HG03139 (cell line): ENCODE measurements around the gene ZNF431.
"Not testable (repeated sequence)": the region's sequence is repeated elsewhere in the genome, so short reads cannot be mapped to it uniquely, and the experiment has no call there.

Experiments
- ATAC-seq: cut with Tn5 transposase; IDR thresholded peaks from one replicate; pipeline ENCODE4 v1.9.1; 2021; ENCODE audit not compliant: unreplicated experiment

Gene ZNF431

DNA sequence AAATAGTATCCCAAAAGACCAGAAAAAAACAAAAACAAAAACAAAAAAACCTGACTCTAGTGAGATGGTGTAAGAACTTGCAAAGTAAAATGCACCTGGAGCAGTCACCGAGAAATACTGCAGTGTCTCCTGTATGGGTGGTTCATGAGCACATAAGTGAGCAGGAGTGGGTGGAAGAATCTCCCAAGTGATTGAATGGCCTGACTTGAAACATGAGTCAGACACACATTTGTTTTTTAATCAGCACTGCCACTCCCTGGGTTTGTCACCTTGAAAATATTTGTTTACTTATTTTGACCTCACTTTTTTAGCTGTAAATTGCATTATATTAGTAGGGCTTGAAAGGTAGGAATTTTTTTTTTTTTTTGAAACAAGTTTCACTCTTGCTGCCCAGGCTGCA lies 2.0 kb downstream of the ZNF431 start:
- ATAC-seq, result no peak

DNA sequence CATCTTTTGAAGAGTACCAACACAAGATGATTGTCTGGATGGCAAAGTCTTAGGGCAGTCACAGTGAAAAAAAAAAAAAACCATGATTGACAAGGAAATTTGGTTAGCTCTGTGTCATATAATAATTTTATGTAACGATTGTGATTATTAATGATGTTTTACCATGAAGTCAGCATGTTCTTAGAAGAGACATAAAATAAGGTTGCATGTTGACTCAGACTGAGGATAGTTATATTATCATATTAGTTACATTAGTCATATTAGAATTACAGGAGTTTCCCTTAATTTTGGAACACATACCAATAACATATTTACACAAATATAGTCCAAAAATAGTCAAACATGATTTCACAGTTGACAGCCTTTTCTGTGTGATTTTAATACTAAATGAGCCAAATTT lies 5.7 kb downstream of the ZNF431 start:
- no peak for ATAC-seq

DNA sequence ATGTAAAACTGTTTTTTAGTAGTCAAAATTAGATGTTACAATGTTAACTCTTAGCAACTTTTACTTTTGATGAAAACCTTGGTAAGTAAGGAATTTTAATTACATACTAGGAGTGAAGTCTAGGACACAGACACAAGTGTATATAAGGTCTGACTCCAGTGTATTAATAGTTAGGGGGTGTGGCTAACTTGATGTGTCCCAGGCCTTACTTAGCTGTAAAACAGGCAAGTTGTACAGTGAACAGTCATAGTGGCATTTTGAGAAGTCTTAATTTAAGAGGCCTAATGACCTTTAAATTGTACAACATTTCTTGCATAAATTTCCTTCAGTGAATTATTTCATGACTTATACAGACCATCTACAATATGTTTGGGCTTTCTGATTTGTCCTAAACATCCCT lies 6.8 kb downstream of the ZNF431 start:
- ATAC-seq, result no peak

DNA sequence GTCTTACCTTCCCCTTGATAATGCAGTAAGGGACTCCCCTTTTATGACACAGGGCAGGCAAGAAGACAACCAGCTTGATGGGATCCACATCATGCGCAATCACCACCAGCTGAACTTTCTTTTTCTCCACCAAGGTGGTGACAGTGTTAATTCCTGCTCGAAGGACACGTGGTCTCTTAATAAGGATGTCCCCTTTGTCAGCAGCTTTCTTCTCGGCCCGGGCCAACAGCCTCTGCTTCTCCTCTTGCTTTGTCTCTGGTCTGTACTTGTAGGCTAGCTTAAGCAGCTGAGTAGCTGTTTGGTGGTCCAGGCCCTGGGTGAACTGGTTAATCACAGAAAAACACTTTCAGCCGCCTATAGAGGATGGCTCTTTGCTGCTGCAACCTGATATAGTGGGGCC lies 8.0 kb downstream of the ZNF431 start:
- ATAC-seq, result no peak

DNA sequence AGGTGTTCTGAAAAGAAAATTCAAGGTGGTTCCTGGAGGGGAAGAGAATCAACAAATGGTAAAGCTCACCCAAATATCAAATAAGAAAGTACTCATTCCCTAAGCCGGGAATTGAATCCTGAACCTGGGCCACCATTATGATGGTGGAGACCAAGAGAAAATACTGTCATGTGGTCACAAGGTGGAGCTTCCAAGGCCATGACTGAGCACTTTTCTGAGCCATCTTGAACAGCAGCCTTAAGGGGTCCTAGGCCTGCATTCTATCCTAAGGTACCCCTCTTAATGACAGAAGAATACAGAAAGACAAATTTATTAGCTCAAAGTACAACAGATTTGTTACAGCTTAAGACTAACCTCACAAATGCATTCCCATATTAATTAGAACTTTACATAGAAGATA lies 9.6 kb downstream of the ZNF431 start:
- no peak for ATAC-seq

DNA sequence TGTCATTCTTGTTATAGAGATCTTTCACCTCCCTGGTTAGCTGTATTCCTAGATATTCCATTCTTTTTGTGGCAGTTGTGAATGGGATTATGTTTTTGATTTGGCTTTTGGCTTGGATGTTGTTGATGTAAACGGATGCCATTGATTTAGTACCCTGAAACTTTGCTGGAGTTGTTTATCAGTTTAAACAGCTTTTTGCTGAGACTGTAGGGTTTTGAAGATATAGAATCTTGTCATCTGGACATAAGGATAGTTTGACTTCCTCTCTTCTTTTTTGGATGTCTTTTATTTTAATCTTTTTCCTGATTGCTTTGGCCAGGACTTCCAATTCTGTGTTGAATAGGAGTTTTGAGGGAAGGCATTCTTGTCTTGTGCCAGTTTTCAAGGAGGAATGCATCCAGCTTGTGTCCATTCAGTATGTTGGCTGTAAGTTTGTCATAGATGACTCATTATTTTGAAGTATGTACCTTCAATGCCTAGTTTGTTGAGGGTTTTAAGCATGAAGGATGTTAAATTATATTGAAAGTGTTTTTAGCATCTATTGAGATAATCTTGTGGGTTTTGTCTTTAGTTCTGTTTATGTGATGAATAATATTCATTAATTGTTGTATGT lies 16.8 kb downstream of the ZNF431 start:
- ATAC-seq, result no peak

DNA sequence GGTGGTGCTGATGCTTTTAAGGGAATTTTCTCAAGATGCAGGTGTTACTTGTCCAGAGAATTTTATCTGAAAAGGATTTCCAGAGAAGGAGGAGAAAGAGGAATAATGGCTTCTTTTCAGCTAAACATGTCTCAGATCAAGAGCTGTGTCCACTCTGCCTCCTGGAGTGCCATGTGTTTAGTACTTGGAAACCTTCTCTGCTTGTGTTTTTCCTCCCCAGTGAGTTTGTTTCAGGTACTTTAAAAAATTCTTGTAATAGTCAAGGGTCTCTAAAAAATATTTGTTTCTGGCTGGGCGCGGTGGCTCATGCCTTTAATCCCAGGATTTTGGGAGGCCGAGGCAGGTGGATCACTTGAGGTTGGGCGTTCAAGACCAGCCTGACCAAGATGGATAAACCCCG lies 22.7 kb downstream of the ZNF431 start:
- ATAC-seq, result no peak

DNA sequence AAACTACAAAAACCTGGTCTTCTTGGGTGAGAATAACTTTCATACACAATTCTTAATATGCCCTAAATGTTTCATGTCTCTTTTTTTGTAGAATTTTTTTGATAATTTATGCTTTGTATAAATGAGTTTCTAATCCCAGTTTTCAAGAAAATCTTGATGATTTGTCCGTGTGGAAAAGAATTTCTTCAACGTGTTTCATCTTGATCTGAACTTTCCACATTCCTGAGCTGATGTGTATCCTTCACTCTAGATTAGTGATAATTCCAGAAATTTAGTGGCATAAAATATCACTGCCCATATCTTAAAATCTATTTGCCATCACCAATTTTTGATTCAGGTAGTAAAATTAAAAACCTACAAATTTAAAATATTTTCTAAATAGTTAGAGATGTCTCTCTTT lies 24.6 kb downstream of the ZNF431 start:
- ATAC-seq, result no peak

DNA sequence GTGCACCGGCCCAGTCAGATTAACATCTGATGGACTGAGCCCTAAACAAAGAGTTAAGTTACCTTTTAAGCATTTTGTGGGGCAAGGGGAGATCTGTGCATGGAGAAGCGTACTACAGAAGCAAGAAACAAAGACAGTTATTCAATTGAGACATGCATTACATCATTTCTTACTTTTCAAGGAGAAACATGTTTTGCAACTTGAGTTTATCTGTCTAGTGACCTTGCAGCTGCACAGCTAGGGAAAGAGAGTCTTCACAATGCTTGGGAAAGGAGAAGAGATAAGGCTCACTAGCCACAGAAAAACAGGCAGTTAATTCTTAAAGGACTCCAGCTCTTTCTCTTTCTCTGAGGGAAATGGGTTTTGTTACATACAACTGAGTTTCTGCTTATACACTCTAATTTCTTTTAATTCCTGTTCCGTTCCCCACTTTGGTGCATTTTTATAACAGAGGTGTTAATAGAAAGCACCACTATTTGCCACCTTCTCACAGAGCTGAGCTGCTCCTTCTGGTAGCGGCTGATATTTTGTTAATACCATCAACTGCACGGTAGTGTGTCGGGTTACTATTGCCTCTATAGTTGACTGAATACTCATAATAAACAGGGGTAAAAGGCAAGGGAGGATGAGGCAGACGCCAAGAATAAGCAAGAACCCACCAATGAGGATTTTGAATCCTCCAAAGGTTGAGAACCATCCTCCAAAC lies 55.9 kb downstream of the ZNF431 start:
- ATAC-seq, result no peak

DNA sequence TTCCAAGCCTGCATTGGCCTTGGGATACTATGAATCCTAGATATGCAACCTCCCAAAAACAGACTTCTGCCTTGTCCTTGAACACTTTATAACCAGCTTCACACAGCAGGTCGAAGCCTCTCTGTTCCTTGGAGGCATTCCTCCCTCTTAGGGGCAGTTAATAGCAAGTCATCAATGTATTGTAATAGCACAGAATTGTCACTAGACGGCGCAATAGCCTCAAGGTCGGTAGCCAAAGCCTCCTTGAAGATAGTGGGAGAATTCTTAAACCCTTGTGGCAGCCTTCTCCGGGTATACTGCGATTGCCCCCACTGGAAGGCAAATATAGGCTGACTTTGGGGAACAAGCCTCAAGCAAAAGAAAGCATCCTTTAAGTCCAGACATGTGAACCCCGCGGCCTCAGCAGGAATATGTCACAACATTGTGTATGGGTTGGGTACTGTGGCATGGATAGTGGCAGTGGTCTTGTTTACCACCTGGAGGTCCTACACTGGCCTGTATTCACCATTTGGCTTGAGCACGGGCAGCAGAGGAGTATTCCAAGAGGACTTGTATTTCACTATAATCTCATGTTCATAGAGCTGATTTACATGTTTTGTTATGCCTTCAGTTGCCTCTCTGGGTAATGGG lies 61.1 kb downstream of the ZNF431 start:
- no peak for ATAC-seq

DNA sequence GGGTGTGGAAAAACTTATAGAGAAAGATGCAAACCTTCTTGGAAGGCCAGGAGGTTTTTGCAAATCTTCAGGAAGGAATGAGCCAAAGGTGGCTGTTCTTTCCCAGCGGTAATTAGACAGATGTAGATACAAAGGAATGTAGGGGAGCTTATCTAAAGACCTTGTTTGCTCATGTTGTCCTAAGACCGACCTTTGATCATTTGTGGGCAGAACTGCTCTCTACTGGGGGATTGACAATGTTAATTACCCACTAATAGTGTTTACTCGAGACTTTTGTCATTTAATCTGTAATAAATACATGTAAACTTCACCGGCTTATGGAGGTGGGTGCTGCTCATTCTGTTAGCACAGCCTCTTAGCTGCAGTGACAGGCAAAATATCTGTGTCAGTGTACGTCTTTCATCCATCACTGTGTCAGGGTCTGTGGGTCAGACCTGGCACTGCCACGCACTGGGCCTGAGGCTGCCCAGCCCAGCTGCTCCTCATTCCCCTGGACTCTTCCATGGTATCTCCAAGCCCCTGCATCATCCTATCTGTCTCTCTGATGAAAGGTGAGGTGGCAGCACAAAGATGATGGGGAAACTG lies 68.3 kb downstream of the ZNF431 start:
- ATAC-seq, result no peak

DNA sequence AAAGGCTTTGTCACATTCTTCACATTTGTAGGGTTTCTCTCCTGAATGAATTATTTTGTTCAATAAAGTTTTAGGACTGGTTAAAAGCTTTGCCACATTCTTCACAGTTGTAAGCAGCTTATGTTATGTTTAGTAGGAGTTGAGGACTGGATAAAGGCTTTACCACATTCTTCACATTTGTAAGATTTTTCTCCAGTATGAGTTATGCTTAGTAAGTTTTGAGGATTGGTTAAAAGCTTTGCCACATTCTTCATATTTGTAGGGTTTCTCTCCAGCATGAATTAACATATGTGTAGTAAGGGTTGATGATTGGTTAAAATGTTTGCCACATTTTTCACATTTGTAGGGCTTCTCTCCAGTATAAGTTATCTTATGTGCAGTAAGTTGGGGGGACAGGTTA lies 79.9 kb downstream of the ZNF431 start:
- ATAC-seq, result no peak

DNA sequence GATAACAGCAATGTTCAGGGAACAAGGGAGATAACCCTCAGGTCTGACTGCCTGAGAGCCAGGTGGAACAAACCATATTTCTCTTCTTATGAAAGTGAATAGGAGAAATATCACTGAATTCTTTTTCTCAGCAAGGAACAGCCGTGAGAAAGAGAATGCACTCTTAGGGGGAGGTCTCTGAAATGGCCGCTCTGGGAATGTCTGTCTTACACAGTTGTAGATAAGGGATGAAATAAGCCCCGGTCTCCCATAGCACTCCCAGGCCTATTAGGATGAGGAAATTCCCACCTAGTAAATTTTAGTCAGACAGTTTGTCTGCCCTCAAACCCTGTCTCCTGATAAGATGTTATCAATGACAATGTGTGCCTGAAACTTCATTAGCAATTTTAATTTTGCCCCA lies 88.1 kb downstream of the ZNF431 start:
- ATAC-seq, result not testable (repeated sequence)

DNA sequence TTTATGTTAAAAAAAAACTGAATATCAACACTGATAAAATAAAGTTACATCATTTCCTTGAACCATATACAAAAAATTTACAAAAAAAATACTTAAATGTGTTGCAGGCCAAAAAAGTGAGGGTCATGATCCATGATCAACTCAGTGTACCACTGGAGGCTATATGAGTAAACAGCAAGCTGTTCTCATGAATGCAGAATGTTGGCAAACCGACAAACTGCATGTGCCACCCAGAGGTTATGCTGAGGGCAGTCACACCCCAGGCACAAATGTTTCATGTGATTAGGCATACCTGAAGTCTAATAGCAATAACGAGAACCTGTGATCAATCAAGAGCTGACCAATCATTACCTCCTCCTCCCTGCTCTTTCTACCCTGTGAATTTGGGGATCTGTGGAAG lies 91.9 kb downstream of the ZNF431 start:
- ATAC-seq, result no peak

DNA sequence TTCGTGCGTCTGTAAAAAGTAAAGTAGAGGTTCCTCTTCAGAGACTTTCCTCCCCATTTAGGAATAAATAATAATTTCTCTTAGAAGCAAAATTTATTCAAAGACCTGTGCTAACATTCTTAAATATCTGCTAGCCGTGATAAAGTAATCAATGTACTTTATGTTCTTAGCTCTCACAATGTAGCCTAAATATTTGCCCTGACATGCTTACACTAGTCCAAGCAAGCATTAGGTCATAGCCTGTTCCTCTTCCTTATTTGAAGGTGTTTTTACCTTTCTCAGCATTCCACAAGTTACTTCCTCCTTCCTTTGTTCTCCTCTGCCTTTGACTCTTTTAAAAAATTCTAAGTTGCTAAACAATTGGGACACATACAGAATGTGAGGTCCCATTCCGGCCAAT lies 94.9 kb downstream of the ZNF431 start:
- ATAC-seq, result not testable (repeated sequence)

DNA sequence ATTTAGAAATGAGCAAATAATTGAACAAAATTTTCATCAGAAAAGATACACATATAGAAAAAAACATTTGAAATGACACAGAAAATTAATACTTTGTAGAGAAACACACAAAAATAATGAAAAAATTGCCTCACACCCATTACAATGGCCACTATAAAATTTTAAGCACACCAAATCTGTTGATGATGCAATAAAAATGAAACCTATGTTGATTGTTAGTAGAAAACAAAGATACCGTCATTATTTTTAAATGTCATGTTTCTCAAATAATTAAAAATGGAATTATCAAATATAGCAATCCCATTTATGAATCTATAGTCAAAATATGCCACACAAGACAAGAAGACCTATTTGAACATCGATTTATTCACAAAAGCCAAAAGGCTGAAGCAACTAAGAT lies 96.8 kb downstream of the ZNF431 start:
- no peak for ATAC-seq
